Large intestine (tissue), 3 donors: ENCODE data around the gene AFF1. TPM values are rescaled to one million over a fixed set of nuclear protein-coding genes. Genes with fewer than 3 reads are reported as not detected.
A peak's percentile ranks its signal among the peaks of the same experiment; 100 is the strongest.

ENCODE experiments used
- DNase-seq, 2 donors: peaks; one replicate each; pipeline versions ENCODE4 v3.0.0 to v3.0.0-alpha.2; 2013
- H3K27ac ChIP-seq: one replicate; pipeline ENCODE4 v1.5.1; 2013; ENCODE audit warnings: low read length
- H3K27me3 ChIP-seq: 2 replicates; pipeline ENCODE4 v1.6.1; 2013; ENCODE audit warnings: low read length; ENCODE audit not compliant: control insufficient read depth, insufficient read depth
- H3K36me3 ChIP-seq: 2 replicates; pipeline ENCODE4 v1.6.1; 2013; ENCODE audit warnings: low read length; ENCODE audit not compliant: control insufficient read depth, insufficient read depth
- H3K4me1 ChIP-seq: one replicate; pipeline ENCODE4 v1.6.1; 2013; ENCODE audit warnings: low read length; ENCODE audit not compliant: control insufficient read depth, insufficient read depth
- H3K4me3 ChIP-seq: one replicate; pipeline ENCODE4 v1.5.1; 2013; ENCODE audit warnings: low read length
- H3K9me3 ChIP-seq: one replicate; pipeline ENCODE4 v1.6.1; 2013; ENCODE audit warnings: mild to moderate bottlenecking, low read depth, low read length, moderate library complexity; ENCODE audit not compliant: control insufficient read depth
- WGBS: methylation state at CpG from one replicate; pipeline ENCODE4 v1.1.5; 2013; ENCODE audit warnings: low lambda C conversion rate; ENCODE audit not compliant: insufficient coverage; 5-methylcytosine and 5-hydroxymethylcytosine counted together
- polyA plus RNA-seq: library from polyadenylated mRNA; unstranded; fragments of 120-200 nt; gene quantifications from one replicate; pipeline ENCODE4 v1.2.1, GENCODE V29; 2013

The AFF1 gene
- polyA plus RNA-seq, 1 donor = 37.5 TPM

DNA sequence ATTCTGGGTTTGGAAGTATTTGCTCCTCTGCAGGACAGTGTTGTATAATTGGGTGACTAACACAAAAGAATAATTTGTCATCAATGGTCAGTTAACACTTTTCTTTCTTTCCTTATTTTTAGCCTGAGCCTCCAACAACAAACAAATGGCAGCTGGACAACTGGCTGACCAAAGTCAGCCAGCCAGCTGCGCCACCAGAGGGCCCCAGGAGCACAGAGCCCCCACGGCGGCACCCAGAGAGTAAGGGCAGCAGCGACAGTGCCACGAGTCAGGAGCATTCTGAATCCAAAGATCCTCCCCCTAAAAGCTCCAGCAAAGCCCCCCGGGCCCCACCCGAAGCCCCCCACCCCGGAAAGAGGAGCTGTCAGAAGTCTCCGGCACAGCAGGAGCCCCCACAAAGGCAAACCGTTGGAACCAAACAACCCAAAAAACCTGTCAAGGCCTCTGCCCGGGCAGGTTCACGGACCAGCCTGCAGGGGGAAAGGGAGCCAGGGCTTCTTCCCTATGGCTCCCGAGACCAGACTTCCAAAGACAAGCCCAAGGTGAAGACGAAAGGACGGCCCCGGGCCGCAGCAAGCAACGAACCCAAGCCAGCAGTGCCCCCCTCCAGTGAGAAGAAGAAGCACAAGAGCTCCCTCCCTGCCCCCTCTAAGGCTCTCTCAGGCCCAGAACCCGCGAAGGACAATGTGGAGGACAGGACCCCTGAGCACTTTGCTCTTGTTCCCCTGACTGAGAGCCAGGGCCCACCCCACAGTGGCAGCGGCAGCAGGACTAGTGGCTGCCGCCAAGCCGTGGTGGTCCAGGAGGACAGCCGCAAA, 179.6 kb downstream of the AFF1 start:
- H3K9me3 ChIP-seq = no peaks in the 10 kb centered on the region
- H3K27ac ChIP-seq = no peak overlapping the region
- H3K27me3 ChIP-seq = no peaks in the 10 kb centered on the region
- no peak overlapping the region for H3K4me3 ChIP-seq
- no CpG with 5 or more reads among the region's 24 CpGs for WGBS
- peaks cover 66% of the 10 kb centered on the region for H3K36me3 ChIP-seq
- DNase-seq = no peak
- no peaks in the 10 kb centered on the region for H3K4me1 ChIP-seq

GRCh38 chr4:87116231-87116630, 181.4 kb downstream of the AFF1 start:
- H3K9me3 ChIP-seq = no peaks in the 10 kb centered on the region
- DNase-seq = no peak
- H3K36me3 ChIP-seq = peaks cover 70% of the 10 kb centered on the region
- H3K27ac ChIP-seq = no peak overlapping the region
- no peaks in the 10 kb centered on the region for H3K27me3 ChIP-seq
- no CpG with 5 or more reads among the region's 1 CpG for WGBS
- H3K4me1 ChIP-seq = peaks cover 10% of the 10 kb centered on the region
- no peak overlapping the region for H3K4me3 ChIP-seq

- Histone ChIP-seq H3K27ac (no peak overlapping the region), H3K27me3 (no peaks in the 10 kb centered on the region), H3K4me1 (peaks cover 12% of the 10 kb centered on the region), H3K36me3 (peaks cover 66% of the 10 kb centered on the region), H3K9me3 (no peaks in the 10 kb centered on the region), H3K4me3 (no peak overlapping the region)
- no peak for DNase-seq
- 40% methylated on average over 1 of the region's 8 CpGs for WGBS
Observed at GRCh38 chr4:87117051-87117731, 182.4 kb downstream of the AFF1 start.

GRCh38 chr4:87117732-87118075, 182.9 kb downstream of the AFF1 start:
- DNase-seq = no peak
- H3K27ac ChIP-seq = no peak overlapping the region
- peaks cover 63% of the 10 kb centered on the region for H3K36me3 ChIP-seq

DNA sequence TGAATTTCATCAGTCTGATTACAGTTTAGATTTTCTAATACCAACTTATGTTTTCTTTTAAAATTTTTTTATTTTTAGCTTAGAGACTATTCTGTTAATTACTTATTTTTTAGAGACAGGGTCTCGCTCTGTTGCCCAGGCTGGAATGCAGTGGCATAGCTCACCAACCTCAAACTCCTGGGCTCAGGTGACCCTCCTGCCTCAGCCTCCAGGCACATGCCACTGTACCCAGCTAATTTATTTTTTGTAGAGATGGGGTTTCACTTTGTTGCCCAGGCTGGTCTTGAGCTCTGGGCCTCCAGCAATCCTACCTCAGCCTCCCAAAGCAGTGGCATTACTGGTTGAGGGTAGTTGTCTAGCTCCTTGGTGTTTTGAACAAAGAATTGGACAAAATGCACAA, 183.6 kb downstream of the AFF1 start:
- Histone ChIP-seq H3K27ac (no peak overlapping the region), H3K4me1 (peaks cover 12% of the 10 kb centered on the region), H3K36me3 (peaks cover 59% of the 10 kb centered on the region), H3K27me3 (no peaks in the 10 kb centered on the region), H3K9me3 (no peaks in the 10 kb centered on the region), H3K4me3 (no peak overlapping the region)
- no peak for DNase-seq
- no CpG with 5 or more reads among the region's 1 CpG for WGBS

More at GRCh38 chr4:87117732-87118075, 182.9 kb downstream of the AFF1 start:
- WGBS = no CpG with 5 or more reads among the region's 5 CpGs
- Histone ChIP-seq H3K4me1 (peaks cover 12% of the 10 kb centered on the region), H3K9me3 (no peaks in the 10 kb centered on the region), H3K27me3 (no peaks in the 10 kb centered on the region), H3K4me3 (no peak overlapping the region)

- no peak for DNase-seq
- peaks cover 58% of the 10 kb centered on the region for H3K36me3 ChIP-seq
- no peaks in the 10 kb centered on the region for H3K9me3 ChIP-seq
- no peak overlapping the region for H3K4me3 ChIP-seq
- H3K27me3 ChIP-seq = no peaks in the 10 kb centered on the region
- WGBS = 80% methylated on average over 1 of the region's 2 CpGs
- H3K27ac ChIP-seq = no peak overlapping the region
- H3K4me1 ChIP-seq = peaks cover 12% of the 10 kb centered on the region
Observed at GRCh38 chr4:87118826-87119225, 184.0 kb downstream of the AFF1 start.

- Histone ChIP-seq H3K4me1 (peaks cover 12% of the 10 kb centered on the region), H3K36me3 (peaks cover 55% of the 10 kb centered on the region)
- WGBS = no CpG with 5 or more reads among the region's 4 CpGs
Observed at GRCh38 chr4:87120010-87120409, 185.2 kb downstream of the AFF1 start.

GRCh38 chr4:87120411-87121162, 185.8 kb downstream of the AFF1 start:
- WGBS = no CpG with 5 or more reads among the region's 18 CpGs
- DNase-seq = peak; percentile 74 to 86
- peaks cover 12% of the 10 kb centered on the region for H3K4me1 ChIP-seq
- no peak overlapping the region for H3K4me3 ChIP-seq
- no peaks in the 10 kb centered on the region for H3K9me3 ChIP-seq
- H3K36me3 ChIP-seq = peaks cover 54% of the 10 kb centered on the region
- no peaks in the 10 kb centered on the region for H3K27me3 ChIP-seq
- peak overlapping the region; percentile 74 for H3K27ac ChIP-seq

More at GRCh38 chr4:87120010-87120409, 185.2 kb downstream of the AFF1 start:
- no peak for DNase-seq
- no peak overlapping the region for H3K27ac ChIP-seq
- no peak overlapping the region for H3K4me3 ChIP-seq
- no peaks in the 10 kb centered on the region for H3K27me3 ChIP-seq
- no peaks in the 10 kb centered on the region for H3K9me3 ChIP-seq

- no CpG with 5 or more reads among the region's 4 CpGs for WGBS
- no peak overlapping the region for H3K4me3 ChIP-seq
- H3K4me1 ChIP-seq = peaks cover 12% of the 10 kb centered on the region
Observed at GRCh38 chr4:87121341-87122065, 186.7 kb downstream of the AFF1 start.

GRCh38 chr4:87122252-87122651, 187.4 kb downstream of the AFF1 start:
- Histone ChIP-seq H3K4me3 (no peak overlapping the region), H3K27ac (no peak overlapping the region), H3K9me3 (no peaks in the 10 kb centered on the region), H3K27me3 (no peaks in the 10 kb centered on the region), H3K4me1 (peaks cover 12% of the 10 kb centered on the region), H3K36me3 (peaks cover 52% of the 10 kb centered on the region)
- no peak for DNase-seq
- 100% methylated on average over 1 of the region's 4 CpGs for WGBS

More at GRCh38 chr4:87121341-87122065, 186.7 kb downstream of the AFF1 start:
- Histone ChIP-seq H3K9me3 (no peaks in the 10 kb centered on the region), H3K27ac (peak overlapping the region; percentile 74), H3K36me3 (peaks cover 52% of the 10 kb centered on the region), H3K27me3 (no peaks in the 10 kb centered on the region)
- no peak for DNase-seq
